Thyroid gland (tissue), 4 donors: Measurements from ENCODE around the gene PFKFB2. TPM values are rescaled to one million over a fixed set of nuclear protein-coding genes. Genes with fewer than 3 reads are reported as not detected.
A peak's percentile ranks its signal among the peaks of the same experiment; 100 is the strongest.

Source experiments
- DNase-seq, 2 donors: peaks; one replicate each; pipeline ENCODE4 v3.0.0-alpha.2; 2019
- H3K27ac ChIP-seq, 3 donors: fragments of 200-600 bp; sonication (generic); 1 replicate in 2 of 3; 2 replicates in 1 of 3; pipeline ENCODE4 v1.5.1; 2016 to 2019; ENCODE audit warnings: mild to moderate bottlenecking in 1 of 3, moderate library complexity in 1 of 3
- H3K27me3 ChIP-seq: fragments of 200-600 bp; sonication (generic); one replicate; pipeline ENCODE4 v1.5.1; 2019
- H3K36me3 ChIP-seq, 2 donors: fragments of 200-600 bp; sonication (generic); one replicate each; pipeline ENCODE4 v1.5.1; 2016 to 2019
- H3K4me1 ChIP-seq, 2 donors: fragments of 200-600 bp; sonication (generic); one replicate each; pipeline ENCODE4 v1.5.1; 2017 to 2019
- H3K4me3 ChIP-seq, 3 donors: fragments of 200-600 bp; sonication (generic); replicated peaks in 1 of 3; 1 replicate in 2 of 3; 2 replicates in 1 of 3; pipeline ENCODE4 v1.5.1; 2016; ENCODE audit warnings: mild to moderate bottlenecking in 1 of 3
- H3K9me3 ChIP-seq: fragments of 200-600 bp; sonication (generic); one replicate; pipeline ENCODE4 v1.5.1; 2017
- POLR2A ChIP-seq, 2 donors: fragments of 450-650 bp; IDR thresholded peaks; one replicate each; pipeline ENCODE4 v1.6.1; 2017; ENCODE audit warnings: antibody characterized with exemption in 2 of 2, mild to moderate bottlenecking in 2 of 2, moderate library complexity in 1 of 2
- WGBS, 2 donors: methylation state at CpG; one replicate each; pipeline ENCODE4 v1.1.5; 2017; 5-methylcytosine and 5-hydroxymethylcytosine counted together
- intact Hi-C: fragments of 100-400 bp; cut with DNase I; formaldehyde crosslinking; loops from one replicate; pipeline ENCODE4 v1.15.1; 2023
- total RNA-seq, 4 donors: library from RNA; depleted of rRNA; stranded (reverse); fragments of >200 nt; gene quantifications; one replicate each; pipeline ENCODE4 v1.2.3, GENCODE V29; 2016
- TF ChIP-seq, protein P1 (sequence below), 6 experiments: fragments of 200-600 bp in 3 of 6; fragments of 450-650 bp in 3 of 6; sonication (generic) in 3 of 6; IDR thresholded peaks; one replicate each; pipeline ENCODE4 v1.5.1; 2016 to 2019; ENCODE audit warnings: antibody characterized with exemption in 6 of 6, mild to moderate bottlenecking in 2 of 6, inconsistent platforms in 1 of 6, moderate library complexity in 1 of 6

Gene PFKFB2
- total RNA-seq, 4 donors from 2014 or later = 87.7 to 191 (median 110) TPM

DNA sequence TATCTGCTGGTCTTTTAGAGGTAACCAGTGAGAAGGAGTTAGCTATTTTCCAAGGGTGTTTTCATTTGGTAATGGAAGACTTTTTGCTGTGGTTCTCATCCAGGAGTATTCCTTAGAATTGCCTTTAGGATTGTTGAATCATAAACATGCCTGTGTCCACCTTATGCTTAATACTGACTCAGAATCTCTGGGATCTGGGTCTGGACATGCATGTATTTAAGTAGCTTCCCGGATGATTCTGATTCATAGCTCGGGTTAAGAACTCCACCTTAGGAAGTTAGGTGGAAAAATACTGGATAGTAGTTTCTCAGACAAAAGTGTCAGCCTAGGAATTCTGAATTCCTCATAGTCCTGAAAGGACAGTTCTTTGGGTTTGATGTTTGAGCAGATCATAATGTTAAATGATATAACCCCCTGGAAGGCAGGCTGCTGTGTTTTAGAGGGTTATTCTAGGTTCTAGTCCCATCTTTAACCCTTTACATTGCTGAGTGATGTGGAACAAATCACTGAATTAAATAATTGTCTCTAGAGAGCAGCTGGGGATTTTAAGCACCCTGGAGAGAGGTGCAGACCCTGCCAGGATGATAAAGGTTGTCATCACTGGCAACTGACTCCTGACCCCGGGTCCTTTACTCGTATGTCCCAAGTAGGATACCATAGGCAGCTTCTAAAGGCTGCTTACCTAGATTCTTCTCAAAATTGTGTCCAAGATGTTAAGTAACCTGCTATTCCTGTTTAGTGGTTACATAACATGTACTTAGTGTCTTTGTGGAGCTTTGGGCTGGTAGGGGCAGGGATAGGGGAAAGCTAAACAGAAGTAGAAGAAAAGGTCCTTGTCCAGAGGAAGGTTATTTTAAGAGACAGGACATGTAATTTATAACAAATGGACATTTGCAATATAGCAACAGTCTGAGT, 21.1 kb downstream of the PFKFB2 start:
- DNase-seq = no peak
- WGBS, 2 donors = 61% methylated on average over 4 of the region's 4 CpGs
- Histone ChIP-seq H3K9me3 (no peaks in the 10 kb centered on the region), H3K27me3 (no peaks in the 10 kb centered on the region), H3K27ac (peak overlapping the region in 2 of 3 donors; percentile 56 to 98), H3K4me3 (no peak overlapping the region), H3K4me1 (peaks cover 13 to 17% of the 10 kb centered on the region in 2 donors), H3K36me3 (peaks cover 30 to 43% of the 10 kb centered on the region in 2 donors)
- TF ChIP-seq, protein P1, sequence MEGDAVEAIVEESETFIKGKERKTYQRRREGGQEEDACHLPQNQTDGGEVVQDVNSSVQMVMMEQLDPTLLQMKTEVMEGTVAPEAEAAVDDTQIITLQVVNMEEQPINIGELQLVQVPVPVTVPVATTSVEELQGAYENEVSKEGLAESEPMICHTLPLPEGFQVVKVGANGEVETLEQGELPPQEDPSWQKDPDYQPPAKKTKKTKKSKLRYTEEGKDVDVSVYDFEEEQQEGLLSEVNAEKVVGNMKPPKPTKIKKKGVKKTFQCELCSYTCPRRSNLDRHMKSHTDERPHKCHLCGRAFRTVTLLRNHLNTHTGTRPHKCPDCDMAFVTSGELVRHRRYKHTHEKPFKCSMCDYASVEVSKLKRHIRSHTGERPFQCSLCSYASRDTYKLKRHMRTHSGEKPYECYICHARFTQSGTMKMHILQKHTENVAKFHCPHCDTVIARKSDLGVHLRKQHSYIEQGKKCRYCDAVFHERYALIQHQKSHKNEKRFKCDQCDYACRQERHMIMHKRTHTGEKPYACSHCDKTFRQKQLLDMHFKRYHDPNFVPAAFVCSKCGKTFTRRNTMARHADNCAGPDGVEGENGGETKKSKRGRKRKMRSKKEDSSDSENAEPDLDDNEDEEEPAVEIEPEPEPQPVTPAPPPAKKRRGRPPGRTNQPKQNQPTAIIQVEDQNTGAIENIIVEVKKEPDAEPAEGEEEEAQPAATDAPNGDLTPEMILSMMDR (IDR thresholded peaks at IDR 0.05) = no peak
- no peak for TF ChIP-seq POLR2A (IDR thresholded peaks at IDR 0.05)
- intact Hi-C loops = loop anchor here (10.0 kb wide), 1 partner anchor 69 kb away; no protein-coding TSS in a partner anchor

DNA sequence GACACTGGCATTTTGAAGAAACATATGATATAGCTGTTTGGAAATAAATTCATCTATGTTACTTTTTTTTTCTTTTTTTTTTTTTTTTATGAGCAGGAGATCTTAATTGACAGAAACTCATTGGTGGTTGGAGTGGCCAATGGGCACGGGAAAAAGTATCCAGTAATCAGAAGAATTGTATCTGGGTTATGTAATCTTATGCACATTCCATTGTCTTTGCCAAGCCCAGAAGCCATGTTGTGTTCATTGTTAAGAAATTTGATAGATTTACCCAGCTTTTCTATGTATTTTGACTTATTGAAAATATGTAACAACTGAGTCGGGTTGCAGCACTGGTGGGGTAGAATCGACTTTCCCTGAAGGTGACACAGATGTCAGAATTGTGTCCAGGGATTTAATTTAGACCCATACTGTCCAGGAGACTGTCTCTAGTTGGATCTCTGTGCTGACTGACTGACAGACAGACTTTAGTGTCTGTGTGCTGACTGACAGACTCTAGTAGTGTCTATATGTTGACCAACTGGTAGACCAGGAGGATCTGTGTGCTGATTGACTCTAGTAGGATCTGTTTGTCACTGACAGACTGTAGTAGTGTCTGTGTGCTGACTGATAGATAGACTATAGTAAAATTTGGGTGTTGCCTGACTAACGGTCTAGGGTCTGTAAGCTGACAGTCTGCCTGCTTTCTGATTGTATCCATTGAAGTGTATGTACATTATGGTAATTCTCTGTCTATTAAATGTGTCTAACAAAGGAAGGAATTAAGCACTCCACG, 23.3 kb downstream of the PFKFB2 start:
- Histone ChIP-seq H3K36me3 (peaks cover 14 to 29% of the 10 kb centered on the region in 2 donors), H3K27me3 (no peaks in the 10 kb centered on the region), H3K27ac (peak overlapping the region in 2 of 3 donors; percentile 18 to 26), H3K9me3 (no peaks in the 10 kb centered on the region), H3K4me3 (no peak overlapping the region), H3K4me1 (peaks cover 7 to 11% of the 10 kb centered on the region in 2 donors)
- no peak for DNase-seq
- WGBS, 2 donors = 82 to 85% methylated on average over 5 of the region's 5 CpGs
- intact Hi-C loops = loop anchor here (10.0 kb wide), 1 partner anchor 72 kb away; no protein-coding TSS in a partner anchor
- TF ChIP-seq, protein P1 (IDR thresholded peaks at IDR 0.05) = no peak
- TF ChIP-seq POLR2A (IDR thresholded peaks at IDR 0.05) = no peak

- no peak for DNase-seq
- Histone ChIP-seq H3K36me3 (peaks cover 7 to 23% of the 10 kb centered on the region in 2 donors), H3K27me3 (no peaks in the 10 kb centered on the region), H3K4me3 (no peak overlapping the region), H3K27ac (peak overlapping the region in 2 of 3 donors; percentile 18 to 26), H3K4me1 (peaks cover 7 to 11% of the 10 kb centered on the region in 2 donors), H3K9me3 (no peaks in the 10 kb centered on the region)
- intact Hi-C loops = loop anchor here (10.0 kb wide), 1 partner anchor 72 kb away; no protein-coding TSS in a partner anchor
- TF ChIP-seq, protein P1 (IDR thresholded peaks at IDR 0.05) = no peak
- no peak for TF ChIP-seq POLR2A (IDR thresholded peaks at IDR 0.05)
- 98% methylated on average over 1 of the region's 1 CpG for WGBS, 2 donors
These were observed 23.9 kb downstream of the PFKFB2 start for GRCh38 chr1:207077012-207077411.

- WGBS, 2 donors = 45 to 47% methylated on average over 6 of the region's 6 CpGs
- peak; percentile 62 to 67 for DNase-seq
These were observed 24.6 kb downstream of the PFKFB2 start for GRCh38 chr1:207077470-207078377.

More at GRCh38 chr1:207077470-207078377, 24.6 kb downstream of the PFKFB2 start:
- no peak overlapping the region for H3K4me3 ChIP-seq
- no peaks in the 10 kb centered on the region for H3K9me3 ChIP-seq
- intact Hi-C loops = loop anchor here (10.0 kb wide), 1 partner anchor 73 kb away; no protein-coding TSS in a partner anchor
- no peaks in the 10 kb centered on the region for H3K27me3 ChIP-seq
- no peak for TF ChIP-seq POLR2A (IDR thresholded peaks at IDR 0.05)
- TF ChIP-seq, protein P1 (IDR thresholded peaks at IDR 0.05) = peak; percentile 57 to 95 (median 90)
- H3K27ac ChIP-seq = peak overlapping the region in 2 of 3 donors; percentile 18 to 26
- peaks cover 7 to 11% of the 10 kb centered on the region in 2 donors for H3K4me1 ChIP-seq
- H3K36me3 ChIP-seq = peaks cover 0 to 16% of the 10 kb centered on the region in 2 donors
